ENCODE measurements around the gene FHOD1.

- TF ChIP-seq CTCF (IDR thresholded peaks at IDR 0.05) (no peak), POLR2A (IDR thresholded peaks at IDR 0.05) (no peak)
These were observed 67.1 kb downstream of the FHOD1 start for GRCh38 chr16:67180166-67180565.

Data from lower leg skin (tissue), 3 donors.